ENCODE results near the gene HIPK2.

HIPK2 gene

GRCh38 chr7:139702313-139702731 is 75.5 kb downstream of the HIPK2 start:
- TF ChIP-seq EZH2 (IDR thresholded peaks at IDR 0.05; ENCODE audit: borderline replicate concordance, low read depth, low read length, severe bottlenecking), result no peak
- TF ChIP-seq, protein P1, sequence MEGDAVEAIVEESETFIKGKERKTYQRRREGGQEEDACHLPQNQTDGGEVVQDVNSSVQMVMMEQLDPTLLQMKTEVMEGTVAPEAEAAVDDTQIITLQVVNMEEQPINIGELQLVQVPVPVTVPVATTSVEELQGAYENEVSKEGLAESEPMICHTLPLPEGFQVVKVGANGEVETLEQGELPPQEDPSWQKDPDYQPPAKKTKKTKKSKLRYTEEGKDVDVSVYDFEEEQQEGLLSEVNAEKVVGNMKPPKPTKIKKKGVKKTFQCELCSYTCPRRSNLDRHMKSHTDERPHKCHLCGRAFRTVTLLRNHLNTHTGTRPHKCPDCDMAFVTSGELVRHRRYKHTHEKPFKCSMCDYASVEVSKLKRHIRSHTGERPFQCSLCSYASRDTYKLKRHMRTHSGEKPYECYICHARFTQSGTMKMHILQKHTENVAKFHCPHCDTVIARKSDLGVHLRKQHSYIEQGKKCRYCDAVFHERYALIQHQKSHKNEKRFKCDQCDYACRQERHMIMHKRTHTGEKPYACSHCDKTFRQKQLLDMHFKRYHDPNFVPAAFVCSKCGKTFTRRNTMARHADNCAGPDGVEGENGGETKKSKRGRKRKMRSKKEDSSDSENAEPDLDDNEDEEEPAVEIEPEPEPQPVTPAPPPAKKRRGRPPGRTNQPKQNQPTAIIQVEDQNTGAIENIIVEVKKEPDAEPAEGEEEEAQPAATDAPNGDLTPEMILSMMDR (IDR thresholded peaks at IDR 0.05; ENCODE audit: borderline replicate concordance, extremely low read depth, low read length, poor library complexity, severe bottlenecking), result no peak

DNA sequence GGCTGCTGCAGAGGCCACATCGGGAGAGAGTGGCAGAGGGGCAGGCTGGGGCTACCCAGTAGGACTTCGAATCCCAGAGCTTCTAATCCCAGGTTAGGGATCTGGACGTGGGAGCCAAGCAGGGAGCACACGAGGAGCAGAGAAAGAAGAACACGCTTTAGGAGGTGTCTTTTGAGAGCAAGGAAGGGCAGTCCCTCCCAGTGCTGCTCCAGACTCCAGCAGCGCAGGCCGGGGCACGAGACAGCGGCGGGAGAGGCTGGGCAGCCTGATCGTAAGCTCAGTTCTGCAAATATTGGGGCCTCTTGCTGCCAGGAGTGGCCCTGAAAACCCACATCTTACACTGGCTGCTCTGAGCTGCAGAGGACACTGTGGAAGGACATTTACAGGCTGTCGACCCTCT is 75.9 kb downstream of the HIPK2 start:
- no peak overlapping the region for H3K27ac ChIP-seq (ENCODE audit: low read length)
- no peak overlapping the region for H2AFZ ChIP-seq (ENCODE audit: low read depth, low read length)
- H3K27me3 ChIP-seq (ENCODE audit: insufficient read depth, low read length, poor library complexity), result no peaks in the 10 kb centered on the region
- TF ChIP-seq, protein P1 (IDR thresholded peaks at IDR 0.05; ENCODE audit: borderline replicate concordance, extremely low read depth, low read length, poor library complexity, severe bottlenecking), result no peak
- TF ChIP-seq EZH2 (IDR thresholded peaks at IDR 0.05; ENCODE audit: borderline replicate concordance, low read depth, low read length, severe bottlenecking), result no peak
- H3K79me2 ChIP-seq (ENCODE audit: insufficient read depth, low read length), result no peaks in the 10 kb centered on the region
- H3K9me3 ChIP-seq (ENCODE audit: insufficient read depth, low read length, severe bottlenecking), result no peaks in the 10 kb centered on the region
- H3K4me2 ChIP-seq (ENCODE audit: insufficient read depth, low read length), result no peak overlapping the region
- ATAC-seq (ENCODE audit: insufficient read depth, low read depth) (no peak), DNase-seq (no peak)
- no peaks in the 10 kb centered on the region for H3K4me1 ChIP-seq (ENCODE audit: insufficient read depth, low read length)
- peaks cover 10% of the 10 kb centered on the region; the same call in 1 of the 2 replicates for H4K20me1 ChIP-seq (ENCODE audit: insufficient read depth, low read length)
- H3K36me3 ChIP-seq (ENCODE audit: insufficient read depth, low read length), result peaks cover 3% of the 10 kb centered on the region; the same call in 1 of the 2 replicates
- H3K4me3 ChIP-seq (ENCODE audit: low read depth in 1 of 2, low read length in 2 of 2), result no peak overlapping the region
- no peak overlapping the region for H3K9ac ChIP-seq (ENCODE audit: low read depth, low read length)

More at GRCh38 chr7:139702313-139702731, 75.5 kb downstream of the HIPK2 start:
- Histone ChIP-seq H4K20me1 (ENCODE audit: insufficient read depth, low read length) (peaks cover 10% of the 10 kb centered on the region; the same call in 1 of the 2 replicates), H3K36me3 (ENCODE audit: insufficient read depth, low read length) (peaks cover 3% of the 10 kb centered on the region; the same call in 1 of the 2 replicates), H3K4me1 (ENCODE audit: insufficient read depth, low read length) (no peaks in the 10 kb centered on the region), H3K4me3 (ENCODE audit: low read depth in 1 of 2, low read length in 2 of 2) (no peak overlapping the region), H3K4me2 (ENCODE audit: insufficient read depth, low read length) (no peak overlapping the region), H3K79me2 (ENCODE audit: insufficient read depth, low read length) (no peaks in the 10 kb centered on the region), H3K9ac (ENCODE audit: low read depth, low read length) (no peak overlapping the region), H3K27me3 (ENCODE audit: insufficient read depth, low read length, poor library complexity) (no peaks in the 10 kb centered on the region), H2AFZ (ENCODE audit: low read depth, low read length) (no peak overlapping the region), H3K9me3 (ENCODE audit: insufficient read depth, low read length, severe bottlenecking) (no peaks in the 10 kb centered on the region), H3K27ac (ENCODE audit: low read length) (no peak overlapping the region)
- ATAC-seq (ENCODE audit: insufficient read depth, low read depth) (no peak), DNase-seq (no peak)

DNA sequence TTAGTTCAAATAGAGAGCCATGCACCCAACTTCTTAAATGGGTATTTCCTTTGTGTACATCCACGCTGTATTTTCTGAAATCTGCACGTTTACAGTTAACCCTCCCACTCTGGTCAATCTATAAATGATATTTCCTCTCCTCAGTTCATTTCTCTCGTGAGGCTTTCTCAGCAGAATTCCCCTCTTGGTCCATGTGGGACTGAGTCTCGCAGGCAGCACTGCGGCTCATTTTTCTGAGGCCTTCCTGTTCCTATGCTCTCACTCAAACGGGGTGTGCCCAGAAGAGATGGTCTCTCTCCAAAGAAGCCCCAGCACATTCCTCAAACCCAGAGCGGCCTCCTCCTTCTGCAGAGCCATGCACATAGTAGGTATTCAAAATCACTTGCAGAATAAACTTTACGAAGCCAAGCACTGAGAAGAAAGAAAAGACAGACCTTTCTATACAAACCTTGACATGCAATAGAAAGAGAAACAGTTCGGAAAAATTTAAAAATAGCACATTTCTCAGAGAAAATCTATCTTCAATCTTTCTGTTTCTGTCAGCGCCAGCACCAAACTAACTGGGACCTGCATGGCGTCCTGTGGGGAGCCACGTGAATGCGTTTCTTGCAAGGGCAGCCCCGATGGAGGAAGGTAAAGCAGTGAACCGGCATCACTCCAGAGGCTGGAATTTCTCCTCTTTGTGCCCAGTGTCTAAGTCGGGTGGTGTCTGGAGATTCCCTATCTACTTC is 77.1 kb downstream of the HIPK2 start:
- Histone ChIP-seq H3K9me3 (ENCODE audit: insufficient read depth, low read length, severe bottlenecking) (no peaks in the 10 kb centered on the region), H3K36me3 (ENCODE audit: insufficient read depth, low read length) (peaks cover 3% of the 10 kb centered on the region; the same call in 1 of the 2 replicates), H2AFZ (ENCODE audit: low read depth, low read length) (no peak overlapping the region), H3K4me3 (ENCODE audit: low read depth in 1 of 2, low read length in 2 of 2) (no peak overlapping the region), H3K4me2 (ENCODE audit: insufficient read depth, low read length) (no peak overlapping the region), H3K9ac (ENCODE audit: low read depth, low read length) (no peak overlapping the region), H3K27ac (ENCODE audit: low read length) (no peak overlapping the region), H4K20me1 (ENCODE audit: insufficient read depth, low read length) (peaks cover 8% of the 10 kb centered on the region; the same call in 1 of the 2 replicates), H3K4me1 (ENCODE audit: insufficient read depth, low read length) (no peaks in the 10 kb centered on the region), H3K79me2 (ENCODE audit: insufficient read depth, low read length) (no peaks in the 10 kb centered on the region), H3K27me3 (ENCODE audit: insufficient read depth, low read length, poor library complexity) (no peaks in the 10 kb centered on the region)
- DNase-seq, result no peak
- TF ChIP-seq EZH2 (IDR thresholded peaks at IDR 0.05; ENCODE audit: borderline replicate concordance, low read depth, low read length, severe bottlenecking), result no peak
- TF ChIP-seq, protein P1 (IDR thresholded peaks at IDR 0.05; ENCODE audit: borderline replicate concordance, extremely low read depth, low read length, poor library complexity, severe bottlenecking), result no peak
- no peak for ATAC-seq (ENCODE audit: insufficient read depth, low read depth)

All from DND-41 (cell line).